Activated CD4-positive, alpha-beta T cell treated with anti-CD3 and anti-CD28 coated beads for 1 hour (primary cell): ENCODE measurements around the gene TSHZ3.

Experiments
- DNase-seq: peaks from one replicate; pipeline ENCODE4 v3.0.0-alpha.2; 2020

TSHZ3 gene

GRCh38 chr19:31280287-31281006 lies 68.8 kb downstream of the TSHZ3 start:
- no peak for DNase-seq

GRCh38 chr19:31279436-31279765 lies 69.8 kb downstream of the TSHZ3 start:
- no peak for DNase-seq

DNA sequence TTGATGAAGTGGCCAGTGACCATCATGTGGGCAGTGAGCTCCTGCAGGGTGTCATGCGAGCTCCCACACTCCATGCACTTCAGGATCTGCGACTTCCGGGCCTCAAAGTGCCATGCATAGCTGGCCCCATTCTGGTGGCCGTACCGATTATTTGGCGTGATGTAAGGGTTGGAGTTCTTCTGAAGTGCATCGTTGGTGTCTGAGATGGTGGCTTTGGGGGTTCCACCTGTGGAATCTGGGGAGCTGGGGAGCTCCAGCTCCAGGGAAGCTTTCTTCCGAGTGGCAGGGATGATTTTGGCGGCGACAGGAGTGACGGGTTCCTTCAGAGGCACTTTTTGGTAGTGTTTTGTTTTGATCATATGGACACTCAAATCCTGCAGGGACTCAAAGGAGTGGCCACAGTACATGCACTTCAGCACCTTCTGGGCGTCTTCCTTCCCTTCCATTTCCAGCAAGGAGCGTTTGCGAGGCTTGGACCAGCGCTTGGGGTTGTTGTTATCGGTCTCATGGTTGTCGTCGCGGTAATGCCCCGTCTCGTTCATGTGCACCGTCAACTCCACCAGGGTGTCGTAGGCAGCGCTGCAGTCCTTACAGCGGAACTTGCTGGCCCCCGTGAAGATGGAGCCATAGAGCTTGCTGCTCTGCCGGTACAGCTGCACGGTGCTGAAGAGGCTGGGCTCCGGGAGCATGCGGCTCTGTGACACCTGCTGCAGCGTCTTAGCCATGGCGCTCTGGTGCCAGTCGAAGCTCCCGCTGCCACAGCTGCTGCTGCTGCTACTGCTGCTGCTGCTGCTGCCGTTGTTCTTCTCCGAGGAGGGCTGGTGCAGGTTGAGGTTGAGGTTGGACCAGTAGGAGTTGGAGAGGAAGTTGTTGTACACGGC lies 70.4 kb downstream of the TSHZ3 start:
- DNase-seq, result no peak

GRCh38 chr19:31277516-31277915 lies 71.7 kb downstream of the TSHZ3 start:
- no peak for DNase-seq

- no peak for DNase-seq
Observed at GRCh38 chr19:31276831-31277230, 72.4 kb downstream of the TSHZ3 start.

DNA sequence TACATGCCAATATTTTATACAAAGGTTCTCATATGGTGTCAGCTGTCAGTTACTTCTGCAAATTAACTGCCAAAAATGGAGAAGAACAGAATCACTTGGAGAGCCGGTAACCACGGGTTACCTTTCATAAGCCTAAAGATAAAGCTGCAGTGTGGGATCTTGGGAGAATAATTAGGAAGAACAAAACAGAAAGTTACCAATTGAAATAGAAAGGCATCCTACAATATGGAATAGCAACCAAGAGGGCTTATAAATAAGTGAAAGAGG lies 74.2 kb downstream of the TSHZ3 start:
- DNase-seq, result no peak

DNA sequence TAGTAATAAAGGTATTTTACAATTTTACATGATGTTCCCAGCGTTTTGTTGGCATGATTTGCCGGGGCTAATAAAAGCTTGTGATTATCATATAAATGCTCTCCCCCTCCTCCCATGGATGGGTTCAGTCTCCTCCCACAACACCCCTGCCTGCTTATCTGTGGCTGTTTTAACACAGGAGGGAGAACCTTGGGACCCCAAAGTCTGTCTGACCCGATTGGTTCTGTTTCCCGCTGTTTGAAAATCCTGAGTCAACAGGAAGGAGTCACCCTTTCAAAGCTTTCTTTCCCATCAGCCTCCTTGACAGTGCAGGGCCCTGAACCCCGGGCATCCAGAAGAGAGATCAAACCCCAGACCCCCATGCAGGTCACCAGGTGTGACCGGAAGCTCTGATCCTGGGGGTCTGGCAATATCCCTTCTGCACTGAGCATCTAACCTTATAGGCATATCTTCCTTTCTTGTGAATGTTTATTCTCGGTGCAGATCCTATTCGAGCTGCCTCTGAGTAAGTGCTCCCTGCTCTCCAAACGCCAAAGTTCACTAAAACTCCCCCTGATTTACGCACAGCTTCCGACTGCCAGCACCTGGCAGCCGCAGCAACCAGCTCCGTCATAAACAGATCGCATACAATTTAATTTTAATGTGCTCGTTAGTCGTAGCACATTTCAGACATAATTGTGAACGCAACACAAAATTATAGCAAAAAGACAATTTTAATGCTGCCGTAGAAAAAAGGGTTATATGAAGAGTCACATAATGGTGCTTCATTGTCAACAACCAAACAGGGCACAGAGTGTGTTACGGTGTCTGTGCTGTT lies 74.8 kb downstream of the TSHZ3 start:
- DNase-seq, result no peak

DNA sequence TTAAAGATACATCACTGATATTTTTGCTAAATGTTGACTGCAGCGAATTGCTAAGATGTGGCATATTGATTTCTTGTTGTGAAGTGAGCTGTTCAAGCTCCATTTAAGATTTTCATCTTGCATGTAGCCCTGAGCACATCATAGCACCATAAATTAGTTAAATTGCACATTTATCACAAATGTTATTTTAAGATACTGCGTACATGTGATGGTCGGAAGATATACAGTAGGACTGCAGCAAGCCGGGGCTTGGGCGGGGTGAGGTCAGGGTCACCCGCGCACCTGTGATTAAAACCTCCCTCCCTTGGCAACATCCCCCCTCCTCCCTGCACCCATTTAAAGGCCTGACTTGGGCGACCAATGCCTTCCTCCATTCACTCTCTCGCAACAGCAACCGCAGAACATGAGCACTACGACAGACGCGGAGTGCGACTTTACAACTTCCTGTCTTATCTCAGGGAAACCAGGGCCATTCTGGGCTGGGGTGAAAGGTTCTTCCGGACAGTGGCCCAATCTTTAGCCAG lies 76.6 kb downstream of the TSHZ3 start:
- no peak for DNase-seq

DNA sequence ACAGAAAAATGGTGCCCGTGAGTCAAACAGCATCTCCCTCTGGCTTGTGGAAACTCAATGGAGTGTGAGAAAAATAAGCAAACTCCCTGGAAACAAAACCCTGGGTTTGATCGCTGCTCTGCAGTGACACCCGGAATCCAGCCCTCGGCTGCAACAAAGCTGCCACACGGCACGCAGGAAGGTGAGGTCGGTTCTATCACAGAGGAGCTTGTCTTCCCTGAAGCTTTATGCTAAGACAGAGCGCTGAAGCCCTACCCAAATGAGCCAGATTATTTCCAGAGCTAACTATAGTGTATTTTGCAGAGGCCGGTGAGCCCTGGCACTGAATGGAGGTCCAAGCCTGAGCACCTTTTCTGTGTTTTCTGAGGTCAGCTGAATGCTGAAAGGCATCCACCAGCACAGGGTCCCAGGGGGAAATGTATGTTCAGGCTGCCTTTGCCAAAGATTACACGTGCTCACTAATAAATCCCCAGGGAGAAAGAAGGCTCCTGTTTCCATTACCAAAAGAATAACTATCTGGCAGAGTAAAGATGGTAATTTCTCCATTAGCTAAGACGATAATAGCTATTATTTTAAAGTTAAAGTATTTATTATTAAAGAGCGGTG lies 77.8 kb downstream of the TSHZ3 start:
- no peak for DNase-seq

- no peak for DNase-seq
Observed at GRCh38 chr19:31270897-31271296, 78.3 kb downstream of the TSHZ3 start.

DNA sequence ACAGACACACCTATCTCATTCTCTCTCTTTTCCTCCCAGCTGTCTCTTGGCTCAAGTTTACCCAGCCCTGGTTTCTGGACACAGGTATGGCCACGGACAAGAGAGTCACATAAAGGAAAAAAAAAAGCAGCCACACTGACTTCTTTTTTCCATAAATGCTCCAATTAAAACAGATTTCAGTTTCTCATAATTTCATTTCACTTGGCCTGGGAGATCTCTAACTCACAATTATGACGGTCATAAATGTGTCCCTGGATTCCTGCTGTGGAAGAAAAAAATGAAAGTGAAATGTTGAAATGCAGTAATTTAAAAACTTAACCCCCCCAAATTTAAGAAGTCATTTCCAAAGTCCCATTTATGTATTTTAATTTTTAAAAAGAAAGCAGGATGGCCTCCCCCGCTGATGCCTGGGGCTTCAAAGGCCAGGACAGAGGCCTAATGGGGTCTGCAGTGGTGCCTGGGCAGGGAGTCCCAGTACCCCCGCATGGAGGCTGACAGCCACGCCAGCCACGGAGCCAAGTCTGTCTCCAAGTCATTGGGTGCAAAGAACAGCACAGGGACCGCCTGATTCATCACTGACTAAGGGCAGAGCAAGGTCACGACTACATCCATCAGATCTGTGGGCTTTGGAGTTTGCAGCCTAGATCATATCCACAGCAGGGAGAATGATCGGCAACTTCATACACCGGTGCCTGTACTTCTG lies 79.7 kb downstream of the TSHZ3 start:
- no peak for DNase-seq

- DNase-seq, result no peak
Observed at GRCh38 chr19:31268751-31269383, 80.4 kb downstream of the TSHZ3 start.

GRCh38 chr19:31266731-31267130 lies 82.5 kb downstream of the TSHZ3 start:
- DNase-seq, result no peak

DNA sequence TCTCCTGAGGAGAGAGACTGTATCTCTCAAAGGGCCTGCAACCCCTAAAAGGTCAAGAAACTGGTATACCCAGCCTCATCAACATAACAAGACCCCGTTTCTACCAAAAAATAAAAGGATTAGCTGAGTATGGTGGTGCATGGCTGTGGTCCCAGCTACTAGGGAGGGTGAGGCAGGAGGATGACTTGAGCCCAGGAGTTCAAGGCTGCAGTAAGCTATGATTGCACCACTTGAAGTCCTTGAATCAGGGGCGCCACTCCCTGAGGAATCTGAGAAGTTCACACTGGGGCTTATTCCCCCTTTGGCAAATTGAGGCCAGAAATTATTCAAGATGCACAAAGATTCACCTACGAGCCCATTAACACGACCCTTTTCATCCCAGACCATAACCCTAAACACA lies 83.0 kb downstream of the TSHZ3 start:
- DNase-seq, result no peak

GRCh38 chr19:31264041-31264778 lies 85.0 kb downstream of the TSHZ3 start:
- no peak for DNase-seq

GRCh38 chr19:31263328-31263727 lies 85.9 kb downstream of the TSHZ3 start:
- no peak for DNase-seq

GRCh38 chr19:31262725-31263191 lies 86.5 kb downstream of the TSHZ3 start:
- DNase-seq, result no peak

GRCh38 chr19:31261603-31262212 lies 87.5 kb downstream of the TSHZ3 start:
- no peak for DNase-seq

DNA sequence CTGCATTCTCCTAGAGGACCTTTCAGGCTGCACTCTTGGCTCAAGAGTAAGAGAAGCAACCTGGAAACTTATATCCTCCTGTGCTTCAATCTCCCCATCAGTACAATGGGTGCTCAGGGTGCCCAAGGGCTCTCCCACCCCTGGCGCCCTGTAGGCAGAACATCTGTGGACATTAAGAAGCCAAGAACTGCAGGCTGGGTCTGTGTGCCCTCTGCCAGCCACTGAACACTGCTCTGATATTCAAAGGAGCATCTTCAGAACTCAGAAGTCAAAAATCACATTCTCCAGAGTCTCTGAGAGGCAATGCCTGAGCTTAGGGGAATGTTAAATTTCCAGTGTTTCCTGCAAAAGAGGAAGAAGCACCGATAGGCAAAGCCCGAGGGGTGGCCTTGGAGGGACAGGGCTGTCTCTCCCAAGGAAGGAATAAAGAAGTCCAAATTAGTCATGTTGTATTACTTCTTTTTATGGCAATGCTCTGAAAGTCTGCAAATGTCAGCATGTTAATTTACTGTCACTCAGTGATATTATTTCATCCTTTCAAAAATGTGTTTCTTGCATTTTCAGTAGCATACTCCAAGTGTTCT lies 88.1 kb downstream of the TSHZ3 start:
- DNase-seq, result no peak
